ENCODE results near the gene GBX1. TPM values are rescaled to one million over a fixed set of nuclear protein-coding genes. Genes with fewer than 3 reads are reported as not detected.
A peak's percentile ranks its signal among the peaks of the same experiment; 100 is the strongest.

Gene GBX1
- polyA plus RNA-seq, 2 of the 4 experiments (the other 2 are of a cell fraction), result not detected

DNA sequence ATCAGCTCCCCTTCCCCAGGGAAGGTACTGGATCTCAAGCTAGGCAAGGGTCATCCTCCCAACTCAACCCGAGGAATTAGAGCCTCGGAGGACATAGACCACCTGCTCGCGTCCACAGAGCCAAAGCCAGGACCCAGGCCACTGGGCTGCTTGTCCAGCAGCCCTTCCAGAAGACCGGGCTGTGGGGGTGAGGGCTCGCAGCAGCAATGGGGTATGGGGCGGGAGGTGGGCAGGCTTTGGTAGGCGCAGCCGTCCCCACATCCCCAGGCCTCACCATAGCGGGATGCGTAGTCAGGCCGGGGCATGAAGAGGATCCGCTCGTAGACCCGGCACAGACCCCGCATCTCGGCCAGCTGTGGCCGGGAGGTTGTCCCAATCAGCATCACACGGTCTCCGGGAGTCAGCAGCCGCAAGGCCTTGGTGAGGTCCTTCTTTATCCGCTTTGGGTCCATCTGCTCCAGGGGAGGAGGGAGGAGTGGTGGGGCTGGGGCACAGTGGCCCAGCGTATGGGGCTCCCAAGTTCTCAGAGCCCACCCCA is 24.6 kb upstream of the GBX1 start:
- 87% methylated on average over 20 of the region's 23 CpGs for WGBS (ENCODE audit: missing lambda C conversion rate)
- H3K9me3 ChIP-seq, result no peaks in the 10 kb centered on the region
- DNase-seq (ENCODE audit: low read depth in 1 of 2, low spot score in 1 of 2) (no peak), FAIRE-seq (no peak), ATAC-seq (no peak)
- H3K4me2 ChIP-seq, result no peak overlapping the region
- ChIA-PET CTCF (interaction anchor here (1.1 to 2.0 kb wide), 4 partner anchors 15 to 24 kb away, joined by 3 to 5 read pairs (median 4); partner anchors contain the start of gene GBX1), POLR2A (no interaction called here)
- H3K4me3 ChIP-seq, result no peak overlapping the region
- no peak overlapping the region for H3K27ac ChIP-seq
- H3K4me1 ChIP-seq, result no peaks in the 10 kb centered on the region
- TF ChIP-seq PBX3 (IDR thresholded peaks at IDR 0.05), result no peak
- TF ChIP-seq EP300 (IDR thresholded peaks at IDR 0.05), result no peak
- TF ChIP-seq POLR2AphosphoS2 (conservative IDR thresholded peaks at IDR 0.05; ENCODE audit: low read length), result no peak
- TF ChIP-seq E2F6 (IDR thresholded peaks at IDR 0.05; ENCODE audit: borderline replicate concordance, low read depth), result no peak
- no peak for TF ChIP-seq SREBF2 (IDR thresholded peaks at IDR 0.05)
- no peak for TF ChIP-seq EHF (CRISPR knock-in tag; IDR thresholded peaks at IDR 0.05)
- TF ChIP-seq, protein P1, sequence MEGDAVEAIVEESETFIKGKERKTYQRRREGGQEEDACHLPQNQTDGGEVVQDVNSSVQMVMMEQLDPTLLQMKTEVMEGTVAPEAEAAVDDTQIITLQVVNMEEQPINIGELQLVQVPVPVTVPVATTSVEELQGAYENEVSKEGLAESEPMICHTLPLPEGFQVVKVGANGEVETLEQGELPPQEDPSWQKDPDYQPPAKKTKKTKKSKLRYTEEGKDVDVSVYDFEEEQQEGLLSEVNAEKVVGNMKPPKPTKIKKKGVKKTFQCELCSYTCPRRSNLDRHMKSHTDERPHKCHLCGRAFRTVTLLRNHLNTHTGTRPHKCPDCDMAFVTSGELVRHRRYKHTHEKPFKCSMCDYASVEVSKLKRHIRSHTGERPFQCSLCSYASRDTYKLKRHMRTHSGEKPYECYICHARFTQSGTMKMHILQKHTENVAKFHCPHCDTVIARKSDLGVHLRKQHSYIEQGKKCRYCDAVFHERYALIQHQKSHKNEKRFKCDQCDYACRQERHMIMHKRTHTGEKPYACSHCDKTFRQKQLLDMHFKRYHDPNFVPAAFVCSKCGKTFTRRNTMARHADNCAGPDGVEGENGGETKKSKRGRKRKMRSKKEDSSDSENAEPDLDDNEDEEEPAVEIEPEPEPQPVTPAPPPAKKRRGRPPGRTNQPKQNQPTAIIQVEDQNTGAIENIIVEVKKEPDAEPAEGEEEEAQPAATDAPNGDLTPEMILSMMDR (IDR thresholded peaks at IDR 0.05), result no peak
- TF ChIP-seq RARB (CRISPR knock-in tag; IDR thresholded peaks at IDR 0.05), result no peak
- TF ChIP-seq KDM5A (IDR thresholded peaks at IDR 0.05), result no peak
- no peak for TF ChIP-seq KDM1A (IDR thresholded peaks at IDR 0.05; ENCODE audit: low read depth)

DNA sequence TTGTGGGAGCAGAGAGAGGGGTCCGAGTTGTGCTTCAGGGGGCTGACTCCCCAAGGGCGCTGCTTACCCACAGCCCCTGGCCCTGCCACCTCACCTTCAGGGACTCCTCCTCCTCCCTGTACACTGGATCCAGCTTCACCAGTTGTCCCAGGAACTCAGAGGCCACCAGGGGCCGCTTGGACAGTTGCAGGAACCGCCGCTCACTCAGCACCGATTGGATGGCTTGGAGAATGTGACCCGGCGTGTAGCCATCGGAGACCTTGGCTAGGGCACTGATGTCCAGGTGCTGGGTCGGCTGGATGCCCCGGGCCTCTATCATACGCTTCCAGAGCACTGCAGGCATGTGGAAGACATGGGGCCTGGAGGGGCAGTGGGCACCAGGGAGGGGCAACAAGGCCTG is 24.1 kb upstream of the GBX1 start:
- FAIRE-seq (no peak), ATAC-seq (peak in 1 of 2 experiments; percentile 64; a peak in 3 of 6 replicates), DNase-seq (ENCODE audit: low read depth in 1 of 2, low spot score in 1 of 2) (no peak)
- CTCF ChIA-PET, result interaction anchor here (1.1 to 2.0 kb wide), 4 partner anchors 14 to 24 kb away, joined by 3 to 5 read pairs (median 4); partner anchors contain the start of gene GBX1
- Histone ChIP-seq H3K4me3 (no peak overlapping the region), H3K9me3 (no peaks in the 10 kb centered on the region), H3K4me2 (no peak overlapping the region), H3K4me1 (no peaks in the 10 kb centered on the region), H3K27ac (no peak overlapping the region)
- TF ChIP-seq FOSL2 (IDR thresholded peaks at IDR 0.05) (no peak), FOSL2 (CRISPR knock-in tag; IDR thresholded peaks at IDR 0.05) (no peak), POLR2AphosphoS2 (conservative IDR thresholded peaks at IDR 0.05; ENCODE audit: low read length) (no peak), RCOR1 (IDR thresholded peaks at IDR 0.05; ENCODE audit: low read depth, low read length) (no peak), CHD4 (IDR thresholded peaks at IDR 0.05; ENCODE audit: borderline replicate concordance) (no peak), ATOH8 (CRISPR knock-in tag; IDR thresholded peaks at IDR 0.05; ENCODE audit: low read depth) (no peak), EP300 (IDR thresholded peaks at IDR 0.05) (no peak), SMC3 (IDR thresholded peaks at IDR 0.05) (no peak), BCL3 (IDR thresholded peaks at IDR 0.05) (no peak), GATA3 (IDR thresholded peaks at IDR 0.05; ENCODE audit: borderline replicate concordance) (no peak), EHF (CRISPR knock-in tag; IDR thresholded peaks at IDR 0.05) (no peak), TP53 (CRISPR knock-in tag; IDR thresholded peaks at IDR 0.05) (no peak), KDM5A (IDR thresholded peaks at IDR 0.05) (no peak), SREBF2 (IDR thresholded peaks at IDR 0.05) (no peak), PHF8 (IDR thresholded peaks at IDR 0.05; ENCODE audit: borderline replicate concordance, low read depth) (no peak), ZNF302 (CRISPR knock-in tag; IDR thresholded peaks at IDR 0.05) (no peak), RARB (CRISPR knock-in tag; IDR thresholded peaks at IDR 0.05) (no peak), CEBPB (IDR thresholded peaks at IDR 0.05) (no peak), JUNB (IDR thresholded peaks at IDR 0.05) (no peak)
- TF ChIP-seq, protein P2, sequence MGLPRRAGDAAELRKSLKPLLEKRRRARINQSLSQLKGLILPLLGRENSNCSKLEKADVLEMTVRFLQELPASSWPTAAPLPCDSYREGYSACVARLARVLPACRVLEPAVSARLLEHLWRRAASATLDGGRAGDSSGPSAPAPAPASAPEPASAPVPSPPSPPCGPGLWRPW (IDR thresholded peaks at IDR 0.05), result no peak
- 44% methylated on average over 8 of the region's 12 CpGs for WGBS (ENCODE audit: missing lambda C conversion rate)
- POLR2A ChIA-PET, result no interaction called here
